ENCODE results near the gene PEX6. TPM values are rescaled to one million over a fixed set of nuclear protein-coding genes. Genes with fewer than 3 reads are reported as not detected.
"Not testable (repeated sequence)": the region's sequence is repeated elsewhere in the genome, so short reads cannot be mapped to it uniquely, and the experiment has no call there.

PEX6 gene
- total and polyA plus RNA-seq, 2 donors from 2014 or later = 18.0 to 22.6 TPM

- intact Hi-C loops (cut with DNase I) = no loop called here
Observed at GRCh38 chr6:42960243-42961019, 18.6 kb downstream of the PEX6 start, which contains the start of gene GNMT. Gene GNMT, plus strand, starts transcription at chr6:42960754. Its CDS starts 14 bp downstream, at chr6:42960768.

GRCh38 chr6:42959917-42960242 is 19.1 kb downstream of the PEX6 start:
- H3K9me3 ChIP-seq (ENCODE audit: control insufficient read depth in 2 of 3, insufficient read depth in 1 of 3, low read length in 3 of 3) = no peaks in the 10 kb centered on the region
- H3K9ac ChIP-seq (ENCODE audit: low read length in 3 of 3) = peak overlapping the region in 1 of 3 donors; percentile 65
- H3K4me1 ChIP-seq (ENCODE audit: control insufficient read depth in 2 of 3, insufficient read depth in 2 of 3, low read depth in 1 of 3, low read length in 3 of 3) = peaks cover 0 to 8% (median 0%) of the 10 kb centered on the region in 3 donors
- DNase-seq (no peak), FAIRE-seq (no peak)
- no peak for TF ChIP-seq CTCF (IDR thresholded peaks at IDR 0.05; ENCODE audit: borderline replicate concordance, extremely low read depth, insufficient read depth)
- H3K36me3 ChIP-seq (ENCODE audit: control insufficient read depth in 2 of 3, insufficient read depth in 3 of 3, low read length in 3 of 3) = peaks cover 0 to 2% (median 0%) of the 10 kb centered on the region in 3 donors
- H3K4me3 ChIP-seq (ENCODE audit: low read length in 3 of 3) = peak overlapping the region; percentile 4 to 79 (median 76)
- H3K27me3 ChIP-seq (ENCODE audit: control insufficient read depth, insufficient read depth, low read length) = no peaks in the 10 kb centered on the region
- no peak overlapping the region for H3K27ac ChIP-seq (ENCODE audit: low read depth in 2 of 2, low read length in 2 of 2)
- intact Hi-C loops (cut with DNase I) = no loop called here

More at GRCh38 chr6:42960243-42961019, 18.6 kb downstream of the PEX6 start, which contains the start of gene GNMT:
- Histone ChIP-seq H3K9me3 (ENCODE audit: control insufficient read depth in 2 of 3, insufficient read depth in 1 of 3, low read length in 3 of 3) (no peaks in the 10 kb centered on the region), H3K9ac (ENCODE audit: low read length in 3 of 3) (peak within 1 kb of the TSS in 2 of 3 donors; percentile 55 to 65), H3K36me3 (ENCODE audit: control insufficient read depth in 2 of 3, insufficient read depth in 3 of 3, low read length in 3 of 3) (peaks cover 0 to 4% (median 3%) of the 10 kb centered on the region in 3 donors), H3K27ac (ENCODE audit: low read depth in 2 of 2, low read length in 2 of 2) (no peak within 1 kb of the TSS), H3K4me3 (ENCODE audit: low read length in 3 of 3) (peak within 1 kb of the TSS; percentile 4 to 79 (median 76)), H3K4me1 (ENCODE audit: control insufficient read depth in 2 of 3, insufficient read depth in 2 of 3, low read depth in 1 of 3, low read length in 3 of 3) (peaks cover 0 to 8% (median 0%) of the 10 kb centered on the region in 3 donors), H3K27me3 (ENCODE audit: control insufficient read depth, insufficient read depth, low read length) (no peaks in the 10 kb centered on the region)
- no peak for TF ChIP-seq CTCF (IDR thresholded peaks at IDR 0.05; ENCODE audit: borderline replicate concordance, extremely low read depth, insufficient read depth)
- DNase-seq = peak; percentile 75 to 85 (median 78)
- FAIRE-seq = no peak

GRCh38 chr6:42958125-42958524 is 20.9 kb downstream of the PEX6 start:
- FAIRE-seq (no peak), DNase-seq (no peak)
- TF ChIP-seq CTCF (IDR thresholded peaks at IDR 0.05; ENCODE audit: borderline replicate concordance, extremely low read depth, insufficient read depth) = no peak
- H3K9me3 ChIP-seq (ENCODE audit: control insufficient read depth in 2 of 3, insufficient read depth in 1 of 3, low read length in 3 of 3) = no peaks in the 10 kb centered on the region
- no peak overlapping the region for H3K9ac ChIP-seq (ENCODE audit: low read length in 3 of 3)
- H3K4me1 ChIP-seq (ENCODE audit: control insufficient read depth in 2 of 3, insufficient read depth in 2 of 3, low read depth in 1 of 3, low read length in 3 of 3) = peaks cover 0 to 8% (median 0%) of the 10 kb centered on the region in 3 donors
- H3K4me3 ChIP-seq (ENCODE audit: low read length in 3 of 3) = no peak overlapping the region
- no peaks in the 10 kb centered on the region for H3K36me3 ChIP-seq (ENCODE audit: control insufficient read depth in 2 of 3, insufficient read depth in 3 of 3, low read length in 3 of 3)
- H3K27ac ChIP-seq (ENCODE audit: low read depth in 2 of 2, low read length in 2 of 2) = no peak overlapping the region
- intact Hi-C loops (cut with DNase I) = no loop called here
- H3K27me3 ChIP-seq (ENCODE audit: control insufficient read depth, insufficient read depth, low read length) = no peaks in the 10 kb centered on the region

- H3K9me3 ChIP-seq (ENCODE audit: control insufficient read depth in 2 of 3, insufficient read depth in 1 of 3, low read length in 3 of 3); DNase-seq; H3K27me3 ChIP-seq (ENCODE audit: control insufficient read depth, insufficient read depth, low read length); intact Hi-C loops (cut with DNase I); H3K36me3 ChIP-seq (ENCODE audit: control insufficient read depth in 2 of 3, insufficient read depth in 3 of 3, low read length in 3 of 3); H3K4me1 ChIP-seq (ENCODE audit: control insufficient read depth in 2 of 3, insufficient read depth in 2 of 3, low read depth in 1 of 3, low read length in 3 of 3); FAIRE-seq; H3K4me3 ChIP-seq (ENCODE audit: low read length in 3 of 3); H3K27ac ChIP-seq (ENCODE audit: low read depth in 2 of 2, low read length in 2 of 2); H3K9ac ChIP-seq (ENCODE audit: low read length in 3 of 3): not testable (repeated sequence)
Observed at GRCh38 chr6:42954405-42954804, 24.6 kb downstream of the PEX6 start.
